ENCODE data around the gene STXBP1. TPM values are rescaled to one million over a fixed set of nuclear protein-coding genes. Genes with fewer than 3 reads are reported as not detected.

Gene STXBP1
- total RNA-seq, 1 experiment from 2014 or later, result 0.36 TPM

Other genes with a start within 250 kb of the STXBP1 start
- gene SLC2A8, start 215.1 kb upstream of the STXBP1 start, total RNA-seq (2014; rRNA removed; shearing (Covaris generic); ENCODE audit: low replicate concordance), result 10.8 and 14.2 TPM in 2 replicates
- 3.3 and 4.4 TPM in 2 replicates for gene ZNF79, start 187.9 kb upstream of the STXBP1 start, total RNA-seq (2014; rRNA removed; shearing (Covaris generic); ENCODE audit: low replicate concordance)
- 2,095 and 2,469 TPM in 2 replicates for gene RPL12, start 160.9 kb upstream of the STXBP1 start, total RNA-seq (2014; rRNA removed; shearing (Covaris generic); ENCODE audit: low replicate concordance)
- 8.3 and 21.6 TPM in 2 replicates for gene LRSAM1, start 160.8 kb upstream of the STXBP1 start, total RNA-seq (2014; rRNA removed; shearing (Covaris generic); ENCODE audit: low replicate concordance)
- gene CFAP157, start 94.7 kb downstream of the STXBP1 start, total RNA-seq (2014; rRNA removed; shearing (Covaris generic); ENCODE audit: low replicate concordance), result not detected in 2 replicates
- gene PTRH1, start 103.4 kb downstream of the STXBP1 start, total RNA-seq (2014; rRNA removed; shearing (Covaris generic); ENCODE audit: low replicate concordance), result 15.9 and 26.7 TPM in 2 replicates
- not detected in 2 replicates for gene TTC16, start 103.8 kb downstream of the STXBP1 start, total RNA-seq (2014; rRNA removed; shearing (Covaris generic); ENCODE audit: low replicate concordance)
- 5.8 and 18.7 TPM in 2 replicates for gene TOR2A, start 123.0 kb downstream of the STXBP1 start, total RNA-seq (2014; rRNA removed; shearing (Covaris generic); ENCODE audit: low replicate concordance)
- gene SH2D3C, start 166.4 kb downstream of the STXBP1 start, total RNA-seq (2014; rRNA removed; shearing (Covaris generic); ENCODE audit: low replicate concordance), result not detected in 2 replicates
- 48.6 and 67.5 TPM in 2 replicates for gene CDK9, start 173.8 kb downstream of the STXBP1 start, total RNA-seq (2014; rRNA removed; shearing (Covaris generic); ENCODE audit: low replicate concordance)
- gene FPGS, start 190.6 kb downstream of the STXBP1 start, total RNA-seq (2014; rRNA removed; shearing (Covaris generic); ENCODE audit: low replicate concordance), result 100 and 115 TPM in 2 replicates
- gene ENG, start 242.4 kb downstream of the STXBP1 start, total RNA-seq (2014; rRNA removed; shearing (Covaris generic); ENCODE audit: low replicate concordance), result 12.9 and 14.0 TPM in 2 replicates